Activated CD8-positive, alpha-beta T cell treated with anti-CD3 and anti-CD28 coated beads for 36 hours (primary cell): ENCODE measurements around the gene PRKCB. TPM values are rescaled to one million over a fixed set of nuclear protein-coding genes. Genes with fewer than 3 reads are reported as not detected.
"Not testable (repeated sequence)": the region's sequence is repeated elsewhere in the genome, so short reads cannot be mapped to it uniquely, and the experiment has no call there.

ENCODE experiments used
- ATAC-seq: fragments of 200-7000 bp; cut with Tn5 transposase; one replicate; pipeline ENCODE4 v1.10.0; 2021; ENCODE audit warnings: mild to moderate bottlenecking, moderate library complexity
- CTCF ChIA-PET: fragments of 350-600 bp; sonication (Branson Sonifier 250); formaldehyde crosslinking; loops from one replicate; lab custom pipeline; 2021; ENCODE audit warnings: antibody characterized with exemption; lab: Charles Lee
- POLR2A ChIA-PET: fragments of 350-600 bp; sonication (Branson Sonifier 250); formaldehyde crosslinking; loops from one replicate; lab custom pipeline; 2021; ENCODE audit warnings: antibody characterized with exemption; lab: Charles Lee
- DNase-seq: peaks from one replicate; pipeline ENCODE4 v3.0.0-alpha.2; 2020
- H3K27ac Mint-ChIP-seq: one replicate; pipeline ENCODE4 v1.8.0; 2021; ENCODE audit warnings: mild to moderate bottlenecking, mixed read lengths
- H3K27me3 Mint-ChIP-seq: one replicate; pipeline ENCODE4 v1.8.0; 2021; ENCODE audit warnings: mixed read lengths
- H3K36me3 Mint-ChIP-seq: one replicate; pipeline ENCODE4 v1.8.0; 2021; ENCODE audit warnings: low read depth, mixed read lengths
- H3K4me1 Mint-ChIP-seq: one replicate; pipeline ENCODE4 v1.8.0; 2021; ENCODE audit warnings: low read depth, mixed read lengths
- H3K4me3 Mint-ChIP-seq: one replicate; pipeline ENCODE4 v1.8.0; 2021; ENCODE audit warnings: mild to moderate bottlenecking, moderate library complexity, mixed read lengths
- H3K9me3 Mint-ChIP-seq: one replicate; pipeline ENCODE4 v1.8.0; 2021; ENCODE audit warnings: mixed read lengths
- intact Hi-C: fragments of 100-400 bp; cut with micrococcal nuclease; formaldehyde crosslinking; loops from one replicate; pipeline ENCODE4 v1.10.0; 2022
- total RNA-seq, 2 experiments: library from RNA; stranded (reverse); gene quantifications; one replicate each; pipeline ENCODE4 v1.2.3, GENCODE V29; 2021
- TF ChIP-seq, protein P1 (sequence below): fragments of 200-600 bp; IDR thresholded peaks from one replicate; pipeline ENCODE4 v1.8.0; 2022; ENCODE audit warnings: antibody characterized with exemption, mild to moderate bottlenecking

Gene PRKCB
- total RNA-seq, 2 experiments from 2014 or later, result 101 to 105 TPM

DNA sequence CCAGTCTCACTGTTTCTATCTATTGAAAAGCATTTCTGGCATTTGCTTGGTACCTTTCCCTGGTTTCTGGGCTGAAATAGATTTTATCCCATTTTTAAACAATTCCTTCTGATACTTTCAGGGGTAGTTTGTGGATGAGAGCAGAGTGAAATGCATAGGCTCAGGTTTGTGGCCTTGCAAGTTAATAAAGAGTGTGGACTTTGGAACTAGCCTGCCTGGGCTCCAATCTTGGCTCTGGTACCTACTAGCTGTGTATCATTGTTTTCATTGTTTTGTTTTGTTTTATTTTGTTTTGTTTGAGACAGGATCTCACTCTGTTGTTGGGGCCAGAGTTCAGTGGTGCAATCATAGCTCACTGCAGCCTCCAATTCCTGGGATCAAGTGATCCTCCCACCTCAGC is 175.5 kb downstream of the PRKCB start:
- no peak for ATAC-seq
- Mint-ChIP-seq H3K27me3 (no peaks in the 10 kb centered on the region), H3K9me3 (no peaks in the 10 kb centered on the region), H3K4me3 (no peak overlapping the region), H3K27ac (no peak overlapping the region), H3K36me3 (peaks cover 9% of the 10 kb centered on the region), H3K4me1 (peaks cover 48% of the 10 kb centered on the region)
- CTCF ChIA-PET, result interaction anchor here (0.8 to 21.4 kb wide), 9 partner anchors 13 to 209 kb away, joined by 3 to 312 read pairs (median 11); no protein-coding TSS in a partner anchor
- TF ChIP-seq, protein P1, sequence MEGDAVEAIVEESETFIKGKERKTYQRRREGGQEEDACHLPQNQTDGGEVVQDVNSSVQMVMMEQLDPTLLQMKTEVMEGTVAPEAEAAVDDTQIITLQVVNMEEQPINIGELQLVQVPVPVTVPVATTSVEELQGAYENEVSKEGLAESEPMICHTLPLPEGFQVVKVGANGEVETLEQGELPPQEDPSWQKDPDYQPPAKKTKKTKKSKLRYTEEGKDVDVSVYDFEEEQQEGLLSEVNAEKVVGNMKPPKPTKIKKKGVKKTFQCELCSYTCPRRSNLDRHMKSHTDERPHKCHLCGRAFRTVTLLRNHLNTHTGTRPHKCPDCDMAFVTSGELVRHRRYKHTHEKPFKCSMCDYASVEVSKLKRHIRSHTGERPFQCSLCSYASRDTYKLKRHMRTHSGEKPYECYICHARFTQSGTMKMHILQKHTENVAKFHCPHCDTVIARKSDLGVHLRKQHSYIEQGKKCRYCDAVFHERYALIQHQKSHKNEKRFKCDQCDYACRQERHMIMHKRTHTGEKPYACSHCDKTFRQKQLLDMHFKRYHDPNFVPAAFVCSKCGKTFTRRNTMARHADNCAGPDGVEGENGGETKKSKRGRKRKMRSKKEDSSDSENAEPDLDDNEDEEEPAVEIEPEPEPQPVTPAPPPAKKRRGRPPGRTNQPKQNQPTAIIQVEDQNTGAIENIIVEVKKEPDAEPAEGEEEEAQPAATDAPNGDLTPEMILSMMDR, result no peak
- intact Hi-C loops, result no loop called here
- no peak for DNase-seq
- POLR2A ChIA-PET, result interaction anchor here (2.0 kb wide), 1 partner anchor 59 kb away, joined by 6 read pairs; no protein-coding TSS in a partner anchor

DNA sequence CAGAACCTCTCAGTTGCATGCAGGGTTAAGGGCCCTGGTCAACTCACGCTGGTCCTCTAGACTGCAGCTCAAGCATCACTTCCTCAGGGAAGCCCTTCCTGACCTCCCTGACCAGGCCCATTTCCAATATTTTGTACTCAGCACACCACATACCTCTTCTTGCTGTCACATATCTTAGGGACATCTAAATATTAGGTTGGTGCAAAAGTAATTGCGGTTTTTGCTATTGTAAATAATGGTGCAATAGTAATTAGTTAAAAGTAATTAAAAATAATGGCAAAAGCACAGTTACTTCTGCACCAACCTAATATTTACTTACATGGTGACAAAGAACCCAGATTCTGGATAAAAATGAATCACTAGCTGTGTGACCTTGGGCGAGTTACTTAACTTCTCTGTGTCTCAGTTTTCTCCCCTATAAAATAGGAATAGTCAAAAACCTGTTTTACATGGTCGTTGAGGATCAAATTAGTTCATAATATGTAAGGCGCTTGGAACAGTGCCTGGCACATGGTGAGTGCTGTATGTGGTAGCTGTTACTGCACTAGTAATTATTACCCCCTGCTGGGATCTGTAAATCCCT is 177.4 kb downstream of the PRKCB start:
- ATAC-seq, result no peak
- POLR2A ChIA-PET, result interaction anchor here (1.1 to 2.2 kb wide), 3 partner anchors 39 to 171 kb away, joined by 3 to 7 read pairs (median 4); no protein-coding TSS in a partner anchor
- no peak for DNase-seq
- Mint-ChIP-seq H3K9me3 (no peaks in the 10 kb centered on the region), H3K27ac (peak overlapping the region; percentile 74), H3K4me1 (peaks cover 56% of the 10 kb centered on the region), H3K36me3 (peaks cover 13% of the 10 kb centered on the region), H3K27me3 (no peaks in the 10 kb centered on the region), H3K4me3 (no peak overlapping the region)
- intact Hi-C loops, result no loop called here
- TF ChIP-seq, protein P1, result no peak
- CTCF ChIA-PET, result interaction anchor here (0.8 to 21.4 kb wide), 6 partner anchors 23 to 312 kb away, joined by 3 to 312 read pairs (median 3); no protein-coding TSS in a partner anchor

DNA sequence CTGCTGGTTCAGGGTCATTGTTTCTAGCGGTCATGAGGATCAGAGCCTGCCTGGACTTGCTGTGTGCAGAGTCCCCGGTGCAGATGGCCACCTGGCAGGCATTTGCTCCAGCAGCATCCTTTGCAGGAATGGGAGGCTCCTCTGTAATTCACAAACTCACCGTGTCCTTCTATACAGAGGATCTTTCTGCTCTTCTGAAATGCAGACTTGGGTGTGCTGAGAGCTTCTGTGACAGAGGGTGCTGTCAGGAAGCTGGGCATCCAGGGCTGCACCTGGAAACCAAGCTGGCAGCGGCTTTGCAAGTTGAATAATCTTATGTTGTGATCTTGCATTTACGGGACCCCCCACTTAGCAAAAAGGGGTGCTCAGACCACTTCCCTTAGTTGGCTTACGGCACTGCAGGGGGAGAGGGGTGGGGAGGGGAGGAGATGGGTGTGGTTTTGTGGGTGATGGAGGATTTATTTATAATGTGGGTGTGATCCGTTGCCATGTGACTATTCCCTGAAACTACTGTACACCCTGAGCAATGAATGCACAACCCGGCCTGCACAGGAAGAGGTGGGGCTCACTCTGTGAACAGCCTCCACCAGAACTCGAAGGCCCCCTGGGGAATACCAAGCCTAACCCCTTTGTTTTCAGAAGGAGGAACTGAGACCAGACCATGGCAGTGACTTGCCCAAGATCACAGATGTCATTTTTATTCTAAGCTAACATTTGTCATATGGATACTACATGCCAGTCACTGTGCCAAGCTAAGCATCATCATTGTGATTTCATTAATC is 178.3 kb downstream of the PRKCB start:
- Mint-ChIP-seq H3K27me3 (no peaks in the 10 kb centered on the region), H3K4me3 (peak overlapping the region; percentile 22), H3K4me1 (peaks cover 47% of the 10 kb centered on the region), H3K27ac (peak overlapping the region; percentile 74), H3K9me3 (no peaks in the 10 kb centered on the region), H3K36me3 (peaks cover 9% of the 10 kb centered on the region)
- POLR2A ChIA-PET, result interaction anchor here (1.0 to 2.2 kb wide), 6 partner anchors 9 to 174 kb away, joined by 3 to 7 read pairs (median 4); no protein-coding TSS in a partner anchor
- intact Hi-C loops, result no loop called here
- ATAC-seq (peak; percentile 96), DNase-seq (peak; percentile 84)
- TF ChIP-seq, protein P1, result no peak
- CTCF ChIA-PET, result interaction anchor here (0.6 to 21.4 kb wide), 10 partner anchors 9 to 313 kb away, joined by 3 to 312 read pairs (median 3); no protein-coding TSS in a partner anchor

DNA sequence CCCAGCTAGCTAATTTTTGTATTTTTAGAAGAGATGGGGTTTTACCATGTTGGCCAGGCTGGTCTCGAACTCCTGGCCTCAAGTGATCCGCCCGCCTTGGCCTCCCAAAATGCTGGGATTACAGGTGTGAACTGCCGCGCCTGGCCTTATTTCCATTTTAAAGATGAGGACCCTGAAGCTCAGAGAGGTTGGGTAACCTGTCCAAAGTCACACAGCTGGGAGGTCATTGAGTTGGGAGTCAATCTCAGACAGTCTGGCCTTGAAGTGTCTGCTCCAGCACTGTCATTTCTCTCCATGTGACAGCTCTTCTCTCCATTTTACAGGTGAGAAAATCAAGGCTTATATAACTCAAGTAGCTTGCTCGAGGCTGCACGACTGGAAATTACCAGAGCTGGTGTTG is 179.2 kb downstream of the PRKCB start:
- H3K4me1 Mint-ChIP-seq, result peaks cover 45% of the 10 kb centered on the region
- H3K36me3 Mint-ChIP-seq, H3K9me3 Mint-ChIP-seq, DNase-seq, H3K4me3 Mint-ChIP-seq, H3K27me3 Mint-ChIP-seq, ATAC-seq, intact Hi-C loops: not testable (repeated sequence)
- POLR2A ChIA-PET, result interaction anchor here (0.7 to 2.2 kb wide), 5 partner anchors 8 to 175 kb away, joined by 3 to 7 read pairs (median 4); no protein-coding TSS in a partner anchor
- CTCF ChIA-PET, result interaction anchor here (0.8 to 21.4 kb wide), 9 partner anchors 8 to 238 kb away, joined by 3 to 312 read pairs (median 5); no protein-coding TSS in a partner anchor
- H3K27ac Mint-ChIP-seq, result peak overlapping the region; percentile 69

DNA sequence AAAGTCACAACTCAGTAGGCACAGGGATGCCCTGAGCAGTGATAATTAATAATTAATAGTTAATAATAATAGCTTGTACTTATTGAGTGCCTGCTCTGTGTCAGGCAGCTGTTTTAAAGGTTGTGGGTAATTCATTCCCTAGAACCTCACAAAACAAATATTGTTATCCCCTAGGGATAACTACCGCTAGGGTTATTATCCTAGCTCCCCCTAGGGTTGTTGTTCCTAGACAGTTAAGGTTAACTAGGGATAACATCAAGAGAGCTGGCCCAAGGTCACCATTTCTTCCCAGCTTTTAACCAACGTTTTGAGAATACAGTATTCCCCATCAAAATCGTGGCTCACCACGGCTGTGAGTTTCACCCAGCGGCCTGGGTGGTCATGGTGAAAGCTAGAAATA is 180.1 kb downstream of the PRKCB start:
- H3K27me3 Mint-ChIP-seq, result no peaks in the 10 kb centered on the region
- no peak for ATAC-seq
- POLR2A ChIA-PET, result interaction anchor here (1.4 kb wide), 1 partner anchor 176 kb away, joined by 4 read pairs; no protein-coding TSS in a partner anchor
- H3K27ac Mint-ChIP-seq, result peak overlapping the region; percentile 52
- TF ChIP-seq, protein P1, result no peak
- DNase-seq, result no peak
- no peak overlapping the region for H3K4me3 Mint-ChIP-seq
- intact Hi-C loops, result no loop called here
- H3K9me3 Mint-ChIP-seq, result no peaks in the 10 kb centered on the region
- H3K36me3 Mint-ChIP-seq, result peaks cover 8% of the 10 kb centered on the region
- H3K4me1 Mint-ChIP-seq, result peaks cover 48% of the 10 kb centered on the region
- CTCF ChIA-PET, result interaction anchor here (0.8 to 21.4 kb wide), 10 partner anchors 9 to 489 kb away, joined by 3 to 312 read pairs (median 5); no protein-coding TSS in a partner anchor
